Fibroblast of skin of left quadriceps (primary cell): ENCODE results near the gene BSN.
"Not testable (repeated sequence)": the region's sequence is repeated elsewhere in the genome, so short reads cannot be mapped to it uniquely, and the experiment has no call there.

ENCODE experiments used
- DNase-seq, 2 experiments: peaks; one replicate each; pipeline ENCODE4 v3.0.0-alpha.2; 2013; ENCODE audit warnings: low read depth in 2 of 2

BSN gene

DNA sequence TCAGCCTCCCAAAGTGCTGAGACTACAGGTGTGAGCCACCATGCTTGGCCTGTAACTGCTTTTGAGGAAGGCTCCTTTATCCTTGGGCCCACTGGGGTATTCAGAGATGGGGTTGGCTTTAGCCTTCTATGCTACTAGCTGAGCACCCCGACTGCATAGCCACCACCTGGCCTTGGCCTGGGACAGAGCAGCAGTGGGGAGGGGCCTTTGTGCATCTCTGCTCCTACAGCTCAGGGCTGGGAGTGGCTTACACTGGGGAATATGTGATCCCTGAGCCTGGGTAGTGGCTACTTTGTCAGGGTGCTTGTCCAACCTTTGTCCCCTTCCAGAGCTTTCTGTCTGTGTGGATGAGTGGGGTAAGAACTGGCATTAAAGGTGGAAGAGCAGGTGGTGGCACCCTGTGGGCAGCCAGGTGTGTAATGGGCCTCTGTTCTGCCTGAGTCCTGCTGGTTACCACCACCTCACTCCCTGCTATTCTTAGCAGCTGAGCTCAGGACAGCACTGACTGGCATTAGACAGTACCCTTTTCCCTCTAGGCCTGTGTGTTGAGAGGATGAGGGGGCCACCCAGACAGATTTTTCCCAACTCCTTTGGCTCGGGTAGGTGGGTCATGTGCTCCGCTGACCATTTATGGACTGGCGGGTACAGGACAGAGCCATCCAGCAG is 141.2 kb downstream of the BSN start:
- not testable (repeated sequence) for DNase-seq

DNA sequence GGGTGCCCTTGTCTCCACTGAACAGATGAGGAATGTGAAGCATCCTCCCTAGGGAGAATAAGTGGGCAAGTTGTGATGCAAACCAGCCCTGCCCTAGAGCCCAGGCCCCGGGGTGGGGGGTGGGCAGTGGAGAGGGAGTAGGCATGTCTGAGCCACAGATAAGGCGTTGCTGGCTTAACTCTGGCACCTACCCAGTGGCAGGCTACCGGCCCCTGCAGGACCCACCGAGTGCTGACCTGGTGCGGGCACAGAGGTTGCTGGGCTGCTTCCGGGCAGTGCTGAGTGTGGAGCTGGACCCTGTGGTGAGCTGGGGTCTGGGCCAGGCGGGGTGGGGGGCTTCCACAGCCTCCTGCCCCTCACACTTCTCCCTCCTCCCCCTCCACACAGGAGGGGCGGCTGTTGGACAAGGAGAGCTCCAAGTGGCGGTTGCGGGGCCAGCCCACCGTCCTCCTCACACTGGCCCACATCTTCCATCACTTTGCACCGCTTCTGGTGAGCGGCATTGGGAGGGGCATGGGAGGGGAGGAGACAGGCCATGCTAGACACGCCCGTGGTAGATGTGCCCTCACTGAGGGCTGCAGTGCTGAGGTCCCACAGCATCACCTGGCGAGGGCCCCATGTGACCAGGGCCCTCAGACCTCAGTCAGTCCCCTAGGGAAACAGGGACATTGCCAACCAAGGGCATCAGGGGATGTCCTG is 145.2 kb downstream of the BSN start:
- no peak for DNase-seq

DNA sequence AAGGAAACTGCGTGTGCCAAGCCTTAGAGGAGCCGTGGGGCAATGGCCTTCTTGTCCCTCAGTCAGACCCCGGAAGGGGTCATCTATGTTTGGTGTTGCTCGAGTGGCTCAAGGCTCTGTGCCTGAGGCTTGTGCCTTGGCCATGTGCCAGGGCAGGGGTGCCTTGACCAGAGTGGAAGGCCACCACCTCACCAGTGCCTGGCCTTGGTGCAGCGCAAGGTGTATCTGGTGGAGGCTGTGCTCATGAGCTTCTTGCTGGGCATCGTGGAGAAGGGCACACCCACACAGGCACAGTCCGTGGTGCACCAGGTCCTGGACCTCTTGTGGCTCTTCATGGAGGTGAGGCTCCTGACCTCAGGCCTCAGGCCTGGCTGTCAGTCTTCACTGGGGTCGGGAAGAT is 145.7 kb downstream of the BSN start:
- no peak for DNase-seq

DNA sequence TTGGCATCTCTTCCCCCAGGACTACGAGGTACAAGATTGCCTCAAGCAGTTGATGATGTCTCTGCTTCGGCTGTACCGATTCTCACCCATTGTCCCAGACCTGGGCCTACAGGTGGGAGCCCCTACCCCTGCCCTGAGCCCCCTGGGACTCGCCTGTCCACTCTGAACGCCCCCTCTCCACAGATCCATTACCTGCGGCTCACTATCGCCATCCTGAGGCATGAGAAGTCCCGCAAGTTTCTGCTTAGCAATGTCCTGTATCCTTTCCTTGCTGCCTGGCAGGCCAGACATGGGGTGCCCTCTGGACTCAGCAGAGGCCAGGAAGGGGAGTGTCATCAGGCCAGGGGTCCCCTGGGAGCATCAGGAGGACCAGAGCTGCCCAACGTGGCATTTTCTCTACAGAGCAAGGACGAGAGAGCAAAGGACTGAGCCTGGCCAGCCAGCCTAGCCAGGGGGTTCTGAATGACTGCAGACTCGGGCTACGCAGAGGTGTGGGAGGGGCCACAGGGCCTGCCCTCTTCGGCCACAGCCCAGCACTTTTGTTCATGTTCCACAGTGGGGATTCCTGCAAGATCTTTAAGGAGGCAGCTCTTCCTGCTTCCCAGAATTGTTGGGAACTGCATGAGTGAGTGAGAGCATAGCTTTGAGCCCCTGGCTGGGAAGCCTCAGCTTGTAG is 146.3 kb downstream of the BSN start:
- no peak for DNase-seq

DNA sequence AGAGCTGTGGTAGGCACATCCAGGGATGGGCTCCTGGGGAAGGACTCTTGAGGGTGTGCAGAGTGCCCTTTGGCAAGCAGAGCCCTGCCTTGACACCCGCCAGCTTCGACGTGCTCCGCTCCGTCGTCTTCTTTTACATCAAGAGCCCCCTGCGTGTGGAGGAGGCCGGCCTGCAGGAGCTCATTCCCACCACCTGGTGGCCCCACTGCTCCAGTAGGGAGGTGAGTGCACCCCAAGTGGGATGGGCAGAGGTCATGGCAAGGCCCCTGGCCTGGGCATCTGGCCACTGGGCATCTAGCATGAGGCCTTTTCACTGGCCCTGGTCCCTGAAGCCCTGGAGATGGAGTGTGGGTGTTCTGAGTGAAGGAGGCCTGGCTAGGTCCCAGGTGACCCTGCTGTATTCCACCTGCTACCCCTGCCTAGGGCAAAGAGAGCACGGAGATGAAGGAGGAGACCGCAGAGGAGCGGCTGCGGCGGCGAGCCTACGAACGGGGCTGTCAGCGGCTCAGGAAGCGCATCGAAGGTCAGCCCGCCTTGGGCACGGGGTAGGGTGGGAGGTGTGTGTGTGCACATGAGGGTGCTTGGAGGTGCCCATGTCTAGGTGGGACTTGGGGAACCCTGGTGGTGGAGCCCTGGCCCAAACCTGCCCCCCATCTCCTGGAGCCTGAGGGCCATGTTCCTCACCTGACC is 147.3 kb downstream of the BSN start:
- DNase-seq = no peak

DNA sequence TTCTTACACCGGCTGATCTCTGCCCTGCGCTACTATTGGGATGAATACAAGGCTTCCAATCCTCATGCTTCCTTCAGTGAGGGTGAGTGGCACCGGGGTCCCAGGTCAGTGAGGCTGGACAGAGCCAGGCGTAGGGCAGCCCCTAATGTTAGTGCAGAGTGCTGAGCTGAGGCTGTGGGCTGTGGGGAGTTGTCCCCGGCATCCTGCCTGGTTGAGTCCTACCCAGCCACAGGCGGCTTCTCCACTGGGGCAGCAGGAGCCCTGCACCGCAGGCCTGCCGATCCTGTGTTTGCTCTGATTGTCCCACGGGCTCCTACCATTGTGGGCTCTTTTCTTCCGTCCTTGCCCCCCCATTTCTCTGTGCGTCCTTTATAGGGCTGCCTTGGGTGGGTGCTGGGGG is 148.4 kb downstream of the BSN start:
- DNase-seq = no peak

DNA sequence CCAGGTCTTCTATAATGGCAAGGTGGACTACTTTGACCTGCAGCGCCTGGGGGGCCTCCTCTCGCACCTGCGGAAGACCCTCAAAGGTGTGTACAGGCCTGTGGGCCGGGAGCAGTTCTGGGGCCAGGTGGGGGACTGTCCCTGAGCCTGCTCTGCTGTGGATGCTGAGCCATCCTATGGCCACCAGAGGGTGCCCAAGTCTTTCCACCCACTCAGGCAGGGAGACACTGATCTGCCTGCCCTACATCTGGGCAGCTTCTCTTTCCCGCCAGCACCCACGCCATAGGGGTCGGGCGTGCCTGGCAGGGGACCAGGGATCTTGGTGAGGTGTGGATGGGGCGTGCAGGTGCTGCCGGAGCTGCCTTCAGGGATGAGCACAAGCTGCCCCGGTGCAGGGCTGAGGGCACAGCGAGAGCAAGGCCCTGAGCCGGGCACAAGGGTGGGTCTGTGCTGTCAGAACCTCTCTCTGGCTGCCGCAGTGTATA is 149.2 kb downstream of the BSN start:
- DNase-seq = peak; percentile 22 to 25

DNA sequence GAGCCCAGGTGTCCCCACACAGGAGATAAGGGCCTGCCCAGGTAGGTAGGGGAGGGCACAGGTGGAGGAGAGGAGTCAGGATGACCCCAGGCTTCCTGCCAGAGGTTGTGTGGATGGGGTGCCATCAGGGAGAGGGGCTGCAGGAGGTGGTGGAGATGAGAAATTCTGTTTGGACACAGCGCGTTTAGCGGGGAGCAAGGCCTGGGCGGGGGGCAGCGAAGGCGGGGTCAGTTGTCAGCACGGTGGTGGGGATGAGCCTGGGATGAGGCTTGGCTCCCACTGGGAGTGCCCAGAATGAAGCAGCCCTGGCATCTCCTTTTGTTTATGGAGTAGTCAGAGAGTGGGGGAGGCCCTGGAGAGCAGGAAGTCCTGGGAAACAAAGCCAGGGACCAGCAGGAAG is 149.7 kb downstream of the BSN start:
- DNase-seq = no peak

DNA sequence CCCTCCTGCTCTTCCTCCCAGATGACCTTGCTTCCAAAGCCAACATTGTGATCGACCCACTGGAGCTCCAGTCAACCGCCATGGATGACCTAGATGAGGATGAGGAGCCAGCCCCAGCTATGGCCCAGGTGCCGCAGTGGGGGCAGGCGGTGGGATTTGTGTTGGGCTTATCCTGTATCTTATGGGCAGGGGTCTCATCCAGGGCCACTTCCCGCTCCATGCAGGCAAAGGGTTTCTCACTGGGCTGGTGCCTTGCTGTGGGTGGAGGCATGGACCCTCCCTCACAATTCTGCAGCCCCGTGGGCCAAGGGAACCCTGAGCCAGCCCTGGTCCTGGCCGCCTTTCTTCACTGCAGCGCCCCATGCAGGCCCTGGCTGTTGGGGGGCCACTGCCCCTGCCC is 150.4 kb downstream of the BSN start:
- DNase-seq = no peak

DNA sequence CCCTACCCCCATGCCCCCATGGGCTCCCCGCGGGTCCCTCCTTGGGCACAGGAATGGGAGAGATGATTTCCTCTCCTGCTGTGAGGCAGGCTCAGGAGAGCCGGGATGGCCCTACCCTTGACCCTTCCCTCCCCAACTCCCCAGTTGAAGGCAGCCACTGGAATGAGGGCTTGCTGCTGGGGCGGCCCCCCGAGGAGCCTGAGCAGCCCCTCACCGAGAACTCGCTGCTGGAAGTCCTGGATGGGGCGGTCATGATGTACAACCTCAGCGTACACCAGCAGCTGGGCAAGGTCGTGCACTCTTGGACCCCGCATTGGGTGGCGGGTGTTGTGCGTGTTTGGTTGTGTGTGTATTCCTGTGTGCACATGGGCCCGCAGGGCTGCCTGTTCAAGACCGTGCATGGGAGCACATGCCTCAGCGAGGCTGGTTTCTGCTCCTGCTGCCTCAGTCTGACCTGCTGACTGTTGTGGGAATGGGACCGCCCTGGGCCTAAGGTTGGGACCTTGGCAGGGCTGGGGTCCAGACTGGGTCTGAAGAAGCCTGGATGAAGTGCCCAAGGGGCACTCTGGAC is 151.2 kb downstream of the BSN start:
- DNase-seq = no peak

DNA sequence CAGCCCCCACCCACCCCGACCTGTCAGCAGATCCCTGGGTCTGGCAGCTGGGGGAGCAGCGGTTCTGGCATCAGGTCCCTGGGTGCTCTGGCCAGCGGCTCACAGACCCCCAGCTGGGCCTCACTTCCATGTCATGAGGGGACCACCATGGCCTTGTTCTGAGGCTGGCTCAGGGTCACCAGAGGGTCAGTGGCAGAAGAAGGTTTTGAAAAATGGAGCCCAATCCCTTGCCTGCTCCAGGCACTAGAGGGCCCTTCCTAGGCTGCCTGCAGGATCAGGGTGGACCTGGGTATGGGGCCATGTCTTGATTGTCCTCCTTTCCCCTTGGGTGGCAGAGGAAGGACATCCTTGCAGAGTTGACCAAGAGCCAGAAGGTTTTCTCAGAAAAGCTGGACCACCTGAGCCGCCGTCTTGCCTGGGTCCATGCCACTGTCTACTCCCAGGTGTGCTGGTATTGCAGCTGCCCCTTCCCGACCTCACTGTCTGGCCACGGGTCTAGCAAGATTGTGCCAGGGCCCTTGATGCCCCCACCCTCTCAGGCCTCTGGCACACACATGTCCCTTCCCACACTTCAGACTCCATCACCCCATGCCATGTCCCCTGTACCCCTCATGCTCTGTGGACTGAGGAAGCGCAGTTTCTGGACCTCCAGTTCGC is 152.3 kb downstream of the BSN start:
- no peak for DNase-seq

DNA sequence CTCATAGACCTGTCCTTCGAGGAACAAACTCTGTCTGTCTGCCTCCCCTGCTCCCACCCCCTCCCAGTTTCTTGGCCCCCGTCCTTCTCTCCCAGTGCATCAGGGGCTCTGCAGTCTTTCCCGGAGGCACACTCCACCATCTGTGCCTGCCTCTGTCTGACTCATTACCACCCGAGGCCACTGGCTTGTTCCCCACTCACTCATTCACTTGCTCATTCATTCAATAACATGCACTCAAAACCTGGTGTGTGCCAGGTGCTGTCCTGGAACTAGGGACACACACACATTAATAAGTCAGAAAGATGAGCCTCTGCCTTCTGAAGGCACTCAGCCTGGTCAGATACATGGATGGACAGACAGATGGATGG is 152.8 kb downstream of the BSN start:
- no peak for DNase-seq

DNA sequence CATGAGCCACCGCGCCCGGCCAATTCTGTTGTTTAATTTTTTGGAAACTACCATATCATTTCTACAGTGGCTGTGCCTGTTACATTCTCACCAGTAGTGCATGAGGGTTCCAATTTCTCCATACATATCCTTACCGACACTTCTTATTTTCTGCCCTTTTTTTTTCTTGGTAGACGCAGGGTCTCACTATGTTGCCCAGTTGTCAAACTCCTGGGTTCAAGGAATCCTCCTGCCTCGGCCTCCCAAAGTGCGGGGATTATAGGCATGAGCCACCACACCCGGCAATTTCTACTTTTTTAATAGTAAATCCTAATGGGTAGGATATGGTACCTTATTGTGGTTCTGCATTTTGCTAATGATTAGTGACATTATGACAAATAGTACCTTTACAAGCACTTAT is 155.6 kb downstream of the BSN start:
- no peak for DNase-seq

DNA sequence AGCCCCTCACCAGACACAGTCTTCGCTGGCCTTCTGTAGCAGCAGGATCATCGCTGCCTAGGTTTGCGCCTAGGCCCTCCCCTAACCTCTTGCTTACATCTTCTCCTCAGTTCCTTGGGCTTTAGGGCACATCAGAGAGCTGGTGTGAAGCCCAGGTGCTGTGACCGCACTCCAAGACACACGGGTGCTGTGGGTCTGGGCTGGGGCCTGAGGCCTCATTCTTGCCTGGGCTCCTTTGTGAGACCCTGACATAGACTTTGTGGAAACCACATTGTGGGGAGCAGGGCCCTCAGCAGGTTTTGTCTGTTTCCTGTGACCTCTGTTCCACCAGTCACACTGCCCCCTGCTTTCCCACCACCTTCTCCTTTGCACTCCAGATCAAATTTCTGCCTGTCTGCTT is 157.2 kb downstream of the BSN start:
- no peak for DNase-seq

DNA sequence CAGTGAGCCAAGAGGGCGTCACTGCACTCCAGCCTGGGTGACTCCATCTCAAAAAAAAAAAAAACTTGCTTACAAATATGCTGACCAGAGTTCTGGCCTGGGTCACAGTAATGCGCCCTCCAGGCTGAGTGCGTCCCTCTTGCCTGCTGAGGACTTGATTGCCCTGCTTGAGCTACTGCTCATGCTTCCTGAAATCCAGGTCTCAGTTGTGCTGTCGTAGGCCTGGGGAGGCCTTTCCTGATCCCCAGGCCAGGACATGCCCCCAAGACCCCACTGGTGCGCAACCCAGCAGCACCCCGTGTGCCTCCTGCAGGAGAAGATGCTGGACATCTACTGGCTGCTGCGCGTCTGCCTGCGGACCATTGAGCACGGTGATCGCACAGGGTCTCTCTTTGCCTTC is 157.9 kb downstream of the BSN start:
- DNase-seq = no peak

DNA sequence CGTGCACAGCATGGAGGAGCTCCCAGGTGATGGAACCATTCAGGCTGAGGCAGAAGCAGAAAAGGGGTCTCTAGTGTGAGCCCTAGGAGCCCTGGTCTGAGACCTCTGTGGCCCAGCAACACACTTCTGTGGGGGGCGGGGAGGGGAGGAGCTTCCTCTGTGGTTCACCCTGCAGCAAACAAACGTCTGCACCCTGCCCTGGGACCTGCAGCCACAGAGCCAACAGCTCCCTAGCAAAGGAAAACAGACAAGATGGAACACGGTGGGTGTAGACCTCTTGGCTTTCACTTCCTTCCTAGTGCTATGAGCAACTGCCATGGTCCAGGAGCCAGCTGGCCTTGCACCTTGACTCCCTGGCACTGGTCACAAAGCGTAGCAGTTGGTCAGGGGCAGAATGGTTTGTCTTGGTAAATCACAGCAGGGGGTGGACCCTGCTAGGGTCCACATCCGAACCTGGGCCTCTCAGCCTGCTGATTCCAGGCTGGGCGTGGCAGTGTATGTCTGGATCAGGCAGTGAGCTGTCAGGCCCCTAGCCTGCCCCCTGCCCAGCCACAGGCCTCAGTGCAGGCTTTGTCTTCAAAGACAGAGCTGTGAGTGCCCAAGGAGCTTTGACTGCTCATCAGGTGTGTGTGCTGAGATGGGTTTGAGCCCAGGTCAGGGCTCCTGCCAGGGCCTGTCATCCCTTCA is 158.5 kb downstream of the BSN start:
- no peak for DNase-seq

DNA sequence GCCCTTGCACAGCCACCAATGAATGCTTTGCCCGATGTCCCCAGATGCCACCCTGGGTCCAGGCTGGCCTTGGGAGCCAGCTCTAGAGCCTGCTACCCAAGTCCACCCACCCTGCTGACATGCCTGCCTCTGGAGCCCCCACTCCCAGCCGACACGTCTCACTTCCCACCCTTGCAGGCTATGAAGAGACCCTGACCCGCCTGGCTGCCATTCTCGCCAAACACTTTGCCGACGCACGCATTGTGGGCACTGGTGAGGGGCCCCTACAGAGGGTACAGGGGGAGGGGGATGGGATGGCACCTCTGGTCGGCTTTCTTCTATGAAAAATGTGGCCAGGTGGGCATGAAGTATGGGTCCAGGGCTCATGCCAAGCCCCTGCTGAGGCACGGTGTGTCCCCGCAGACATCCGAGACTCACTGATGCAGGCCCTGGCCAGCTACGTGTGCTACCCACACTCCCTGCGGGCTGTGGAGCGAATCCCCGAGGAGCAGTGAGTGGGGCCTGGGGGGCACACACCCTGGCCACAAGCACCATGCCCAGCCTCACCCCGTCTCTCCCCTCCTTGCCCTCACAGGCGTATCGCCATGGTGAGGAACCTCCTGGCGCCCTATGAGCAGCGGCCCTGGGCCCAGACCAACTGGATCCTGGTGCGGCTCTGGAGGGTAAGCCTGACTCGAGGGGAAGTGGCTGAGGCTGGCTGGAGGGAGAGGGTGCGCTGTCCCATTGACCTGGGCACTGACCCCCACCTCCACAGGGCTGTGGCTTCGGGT is 159.2 kb downstream of the BSN start:
- no peak for DNase-seq

DNA sequence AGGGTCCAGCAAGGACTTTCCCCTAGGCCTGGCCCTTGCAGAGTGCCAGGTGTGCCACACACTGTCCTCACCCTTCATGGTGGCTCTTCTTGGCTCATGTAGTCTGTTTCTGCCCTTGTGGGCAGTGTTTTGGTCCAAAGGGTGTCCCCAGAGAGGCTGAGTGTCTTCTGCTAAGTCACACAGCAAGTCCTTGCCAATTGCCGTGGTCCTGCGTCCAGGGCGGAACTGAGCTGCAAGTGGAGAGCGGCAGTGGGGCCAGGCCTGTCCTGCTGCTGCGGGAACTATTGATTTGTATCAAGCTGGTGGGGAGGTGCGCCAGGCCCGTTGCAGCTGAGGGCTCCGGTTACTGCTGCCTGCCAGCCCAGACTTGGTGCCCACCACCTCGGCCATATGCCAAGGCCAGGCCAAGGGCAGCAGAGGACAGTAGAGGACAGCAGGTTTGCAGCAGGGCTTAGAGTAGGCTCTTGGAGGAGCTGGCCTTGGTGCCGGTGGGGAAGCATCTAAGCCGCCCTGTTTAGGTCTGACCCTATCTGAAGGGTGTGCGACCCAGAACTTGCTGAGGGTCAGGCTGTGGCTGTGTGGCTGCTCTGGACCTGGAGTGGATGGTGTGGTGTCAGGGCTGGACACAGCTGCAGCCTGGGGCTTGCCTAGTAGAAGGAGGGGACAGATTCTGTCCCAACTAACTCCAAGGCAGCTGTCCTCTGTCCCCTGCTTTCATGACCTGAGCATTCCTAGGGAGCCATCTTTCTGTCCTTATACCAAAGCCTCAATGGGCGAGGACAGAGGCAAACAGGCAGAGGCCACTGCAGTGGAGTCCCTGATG is 160.7 kb downstream of the BSN start:
- no peak for DNase-seq

DNA sequence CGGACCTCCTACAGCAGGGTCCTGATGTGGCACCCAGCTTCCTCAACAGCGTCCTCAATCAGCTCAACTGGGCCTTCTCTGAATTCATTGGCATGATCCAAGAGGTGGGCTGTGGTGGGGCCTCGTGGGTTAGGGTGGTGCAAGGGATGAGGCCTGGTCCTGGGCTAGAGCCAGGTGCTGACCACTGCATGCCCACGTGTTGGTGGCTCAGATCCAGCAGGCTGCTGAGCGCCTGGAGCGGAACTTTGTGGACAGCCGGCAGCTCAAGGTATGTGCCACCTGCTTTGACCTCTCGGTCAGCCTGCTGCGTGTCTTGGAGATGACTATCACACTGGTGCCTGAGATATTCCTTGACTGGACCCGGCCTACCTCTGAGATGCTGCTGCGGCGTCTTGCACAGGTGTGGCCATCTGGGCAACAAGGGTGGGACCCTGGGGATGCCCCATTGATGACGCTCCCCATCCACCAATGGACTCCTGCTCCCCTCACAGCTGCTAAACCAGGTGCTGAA is 161.4 kb downstream of the BSN start:
- DNase-seq = no peak
